G401 (cell line): ENCODE measurements around the gene PUSL1. TPM values are rescaled to one million over a fixed set of nuclear protein-coding genes. Genes with fewer than 3 reads are reported as not detected.
A peak's percentile ranks its signal among the peaks of the same experiment; 100 is the strongest.

Experiments
- DNase-seq: peaks from one replicate; pipeline ENCODE4 v3.0.0-alpha.2; 2015; ENCODE audit warnings: low spot score
- in situ Hi-C: cut with HindIII; loops from 2 replicates; pipeline ENCODE4 v1.10.0; 2016; ENCODE audit warnings: low sequenced_read_pairs, mixed read lengths
- total RNA-seq: library from RNA; depleted of rRNA; stranded (reverse); fragments of >200 nt; shearing (Covaris generic); gene quantifications from 2 replicates; pipeline ENCODE4 v1.2.3, GENCODE V29; 2014; rRNA removed

PUSL1 gene
- 66.7 and 84.9 TPM in 2 replicates for total RNA-seq

GRCh38 chr1:1307923-1308755 is at the start of gene PUSL1, which contains the start of gene ACAP3:
Gene PUSL1 (plus strand): TSS chr1:1308597. CDS start chr1:1308644, 47 bp downstream.
Gene ACAP3 (minus strand): TSS chr1:1307930. CDS start chr1:1307815, 115 bp downstream.
- in situ Hi-C loops = no loop called here
- peak; percentile 84 for DNase-seq

GRCh38 chr1:1259119-1259488 is 49.3 kb upstream of the PUSL1 start:
- DNase-seq = no peak
- in situ Hi-C loops = no loop called here

GRCh38 chr1:1259540-1259939 is 48.9 kb upstream of the PUSL1 start:
- in situ Hi-C loops = no loop called here
- no peak for DNase-seq

DNA sequence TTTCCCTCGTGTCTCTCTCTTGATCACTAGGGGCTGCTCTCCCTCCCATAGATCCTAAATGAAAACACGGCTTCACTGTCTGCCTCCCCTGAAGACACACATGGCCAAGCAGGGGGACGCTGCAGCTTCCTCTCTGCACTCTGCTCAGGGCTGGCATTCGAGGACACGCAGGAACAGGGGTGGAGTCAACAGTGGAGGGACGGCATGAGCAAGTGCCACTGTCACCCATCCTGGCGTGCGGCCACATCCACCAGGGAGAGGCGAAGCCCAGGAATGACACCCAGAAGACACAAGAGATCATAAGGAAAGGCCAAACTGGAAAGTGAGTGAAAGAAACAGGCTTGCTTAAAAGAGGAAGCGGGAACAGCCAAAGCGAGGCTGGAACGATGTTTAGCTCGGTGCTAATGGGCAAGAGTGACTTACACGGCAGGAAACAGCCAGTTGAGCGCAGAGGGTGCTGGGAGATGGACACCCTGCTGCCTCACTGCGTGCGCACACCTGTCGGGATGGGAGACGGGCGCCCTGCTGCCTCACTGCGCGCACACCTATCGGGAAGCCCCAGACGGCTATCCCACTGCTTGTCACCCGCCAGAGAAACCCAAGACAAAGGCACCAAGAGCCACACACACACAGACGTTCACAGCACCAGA is 48.3 kb upstream of the PUSL1 start:
- in situ Hi-C loops = no loop called here
- DNase-seq = no peak

DNA sequence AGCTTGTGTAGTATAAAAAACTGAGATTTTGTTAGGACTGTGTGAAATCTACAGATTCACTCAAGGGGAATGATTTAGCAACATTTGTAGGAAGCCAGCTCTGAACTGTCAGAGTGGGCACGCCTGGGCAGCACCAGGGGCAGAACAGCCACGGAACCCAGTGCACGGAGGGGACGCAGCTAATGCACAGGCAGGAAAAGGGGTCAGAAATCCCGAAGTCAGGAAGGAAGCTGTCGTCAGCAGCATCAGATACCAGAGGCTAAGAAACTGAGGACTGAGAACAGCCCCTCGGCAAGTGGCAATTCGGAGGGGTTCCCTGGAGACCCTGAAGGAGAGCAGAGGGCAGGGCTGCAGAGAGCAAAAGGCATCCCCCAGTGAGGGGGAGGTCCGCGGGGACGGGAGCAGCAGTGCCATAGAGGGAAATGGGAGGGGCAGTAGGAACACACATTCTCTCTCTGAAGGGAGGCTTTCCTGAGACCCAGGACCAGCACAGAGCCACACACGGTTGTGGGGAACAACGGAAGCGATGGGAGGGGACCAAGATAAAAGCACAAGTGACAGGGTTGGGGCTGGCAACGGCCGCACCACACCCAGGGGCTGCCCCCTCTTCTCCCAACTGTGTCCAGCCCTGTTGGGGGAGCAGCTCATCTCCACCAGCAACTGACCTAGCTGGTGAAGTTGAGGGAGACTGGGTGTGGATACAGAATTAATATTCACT is 47.4 kb upstream of the PUSL1 start:
- in situ Hi-C loops = no loop called here
- DNase-seq = no peak

- in situ Hi-C loops = no loop called here
Measured at GRCh38 chr1:1262071-1262470, 46.3 kb upstream of the PUSL1 start.

GRCh38 chr1:1262758-1263157 is 45.6 kb upstream of the PUSL1 start:
- no peak for DNase-seq
- in situ Hi-C loops = no loop called here

More at GRCh38 chr1:1262071-1262470, 46.3 kb upstream of the PUSL1 start:
- no peak for DNase-seq

GRCh38 chr1:1264026-1264425 is 44.4 kb upstream of the PUSL1 start:
- no peak for DNase-seq
- in situ Hi-C loops = no loop called here

GRCh38 chr1:1264868-1265272 is 43.5 kb upstream of the PUSL1 start:
- in situ Hi-C loops = no loop called here
- no peak for DNase-seq

DNA sequence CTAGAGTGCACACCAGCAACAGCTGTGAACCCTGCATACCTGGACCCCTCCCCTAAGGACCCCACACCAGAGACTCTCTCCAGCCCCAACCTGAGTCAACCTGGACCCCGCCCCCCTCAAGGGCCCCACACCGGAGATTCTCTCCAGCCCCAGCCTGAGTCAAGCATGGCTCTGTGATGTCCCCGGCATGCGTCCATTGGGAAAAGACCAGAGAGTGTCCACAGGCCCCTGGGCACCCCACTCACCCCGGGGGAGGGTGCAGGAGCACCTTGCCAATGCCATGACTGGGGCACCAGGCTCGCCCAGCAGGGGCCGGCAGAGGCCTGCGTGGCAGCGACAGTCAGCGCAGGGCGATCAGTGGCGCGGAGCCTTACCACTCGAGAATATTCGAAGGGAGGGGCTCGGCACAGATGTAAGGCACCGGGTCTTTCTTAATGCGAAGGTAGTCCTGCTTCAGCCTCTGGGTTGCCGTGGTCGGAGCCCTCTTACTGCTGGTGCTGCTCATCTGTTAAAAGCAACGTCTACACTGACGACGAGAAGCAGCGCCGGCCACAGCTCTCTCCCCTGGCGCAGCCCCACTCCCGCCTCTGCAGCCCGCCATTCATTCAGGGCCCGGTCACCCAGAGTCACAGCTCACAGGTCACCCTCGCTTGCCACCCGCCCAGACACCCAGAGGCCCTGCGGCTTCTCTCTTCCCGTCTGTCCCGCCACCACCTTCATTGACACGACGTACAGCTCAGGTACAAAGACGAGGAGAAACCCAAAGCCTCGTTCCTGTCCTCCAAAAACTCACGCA is 40.7 kb upstream of the PUSL1 start:
- in situ Hi-C loops = no loop called here
- DNase-seq = no peak

GRCh38 chr1:1268284-1268682 is 40.1 kb upstream of the PUSL1 start:
- in situ Hi-C loops = no loop called here
- DNase-seq = no peak

DNA sequence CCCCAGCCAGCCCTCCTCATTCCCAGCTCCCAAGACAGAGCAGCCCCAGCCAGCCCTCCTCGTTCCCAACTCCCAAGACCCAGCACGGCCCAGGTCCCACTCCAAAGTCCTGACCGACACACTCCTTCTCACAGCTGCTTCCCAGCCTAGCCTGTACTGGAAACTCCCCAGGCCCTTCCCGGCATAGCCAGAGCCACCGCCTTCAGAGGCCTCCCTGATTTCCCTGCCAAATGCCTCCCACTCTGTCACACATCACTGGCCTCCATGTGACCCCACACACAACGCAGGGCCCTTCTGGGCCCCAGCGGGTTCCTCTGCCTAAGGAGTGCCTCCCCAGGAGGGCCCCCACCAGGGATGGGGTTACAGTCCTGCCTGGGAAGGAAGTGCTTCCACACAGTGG is 37.6 kb upstream of the PUSL1 start:
- in situ Hi-C loops = no loop called here

GRCh38 chr1:1272341-1273208 is 35.8 kb upstream of the PUSL1 start:
- in situ Hi-C loops = no loop called here
- DNase-seq = no peak

More for the DNA sequence above, 37.6 kb upstream of the PUSL1 start:
- DNase-seq = no peak

DNA sequence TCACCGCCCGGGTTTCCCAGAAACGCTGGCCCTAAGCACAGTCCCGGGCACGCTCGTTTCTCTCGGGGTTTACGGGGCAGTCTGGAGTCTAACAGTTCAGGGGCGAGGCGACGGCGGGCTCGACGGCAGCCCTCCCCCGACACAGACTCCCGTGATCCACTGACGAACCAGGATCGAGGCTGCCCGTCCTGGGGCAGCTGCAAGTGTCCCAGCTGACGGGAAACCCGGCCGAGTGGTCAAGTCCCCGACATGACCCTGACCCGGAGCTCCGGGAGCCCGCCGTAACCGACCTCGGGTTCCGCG is 35.2 kb upstream of the PUSL1 start:
- no peak for DNase-seq
- in situ Hi-C loops = no loop called here

DNA sequence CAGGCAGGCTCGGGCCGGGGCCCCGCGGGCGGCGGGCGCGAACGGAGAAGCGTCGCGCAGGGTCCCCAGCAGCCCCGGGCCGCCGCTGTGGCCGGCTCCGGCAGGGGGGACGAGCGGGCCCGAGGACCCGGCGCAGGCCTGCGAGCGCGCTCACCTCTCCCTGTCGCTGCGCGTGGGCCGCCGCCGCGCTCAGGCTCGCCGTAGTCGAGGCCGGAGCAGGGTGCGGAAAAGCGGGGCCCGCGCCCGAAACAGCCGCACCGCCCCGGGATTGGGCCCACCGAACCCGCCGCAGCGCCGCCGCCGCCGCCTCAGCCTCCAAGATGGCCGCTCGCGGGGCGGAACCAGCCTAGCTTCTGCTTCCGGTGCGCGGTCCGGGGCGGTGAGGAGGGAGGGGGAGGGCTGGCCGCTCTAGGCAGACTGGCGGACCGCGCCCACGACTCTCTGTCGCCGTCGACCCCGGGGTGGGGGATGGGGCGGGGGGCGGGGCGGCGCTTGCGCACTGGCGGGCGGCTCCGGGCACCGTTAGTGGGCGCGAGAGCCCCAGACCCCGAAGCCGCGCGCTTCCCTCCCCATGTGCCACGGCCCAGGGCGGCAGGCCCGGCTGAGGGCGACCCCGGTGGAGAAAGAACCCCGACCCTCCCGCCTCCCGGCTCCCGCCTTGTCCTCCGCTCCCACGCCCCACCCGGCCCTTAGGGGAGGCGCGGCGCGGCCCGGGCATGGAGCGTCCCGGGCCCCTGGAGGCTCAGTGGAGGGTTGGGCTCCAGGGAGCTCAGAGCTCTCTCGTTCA is 34.7 kb upstream of the PUSL1 start, which contains the start of gene UBE2J2:
UBE2J2 (minus strand) TSS at position 343 of the 787 bp plus-strand sequence. CDS start 5,862 bp downstream, outside the sequence.
- in situ Hi-C loops = no loop called here
- DNase-seq = peak; percentile 90

DNA sequence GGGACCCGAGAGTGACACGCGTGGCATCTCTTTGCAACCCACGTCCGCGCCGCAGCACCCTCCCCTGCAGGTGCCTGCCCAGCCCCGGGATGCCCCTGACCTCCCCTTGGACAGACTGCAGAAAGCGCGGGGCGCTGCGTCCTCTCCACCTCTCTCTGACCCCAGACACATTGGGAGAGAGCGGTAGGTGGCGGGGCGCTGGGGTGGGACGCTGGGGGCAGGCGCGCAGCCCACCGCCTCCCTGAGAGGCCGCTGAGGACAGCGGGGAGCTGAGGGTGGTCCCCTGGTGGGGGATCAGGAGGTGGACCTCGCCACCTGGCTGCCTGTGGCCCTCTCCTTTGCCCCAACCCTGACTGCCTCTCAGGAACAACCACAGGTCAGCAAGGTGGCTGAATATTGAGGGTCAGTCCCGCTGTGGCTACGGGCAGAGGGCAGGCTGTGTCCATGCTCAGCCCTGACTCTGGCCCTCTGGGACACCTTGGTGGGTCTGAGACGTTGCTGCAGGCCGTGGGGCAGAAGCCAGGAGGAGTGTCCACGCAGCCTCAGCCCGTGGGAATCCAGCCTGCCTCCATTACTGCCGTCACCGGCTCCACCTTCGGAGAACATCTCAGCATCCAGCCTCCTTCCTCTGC is 34.0 kb upstream of the PUSL1 start:
- in situ Hi-C loops = no loop called here
- peak; percentile 22 for DNase-seq

- DNase-seq = no peak
- in situ Hi-C loops = no loop called here
Measured at GRCh38 chr1:1274931-1275431, 33.4 kb upstream of the PUSL1 start.
